OCI-LY3 (cell line): ENCODE data around the gene CFAP221.

Experiments used
- H2AFZ ChIP-seq: fragments of 200-600, 300-600 bp; shearing (Covaris generic); 2 replicates; pipeline ENCODE4 v1.6.0; 2014; ENCODE audit warnings: antibody characterized with exemption, low read depth, low read length
- H3K27ac ChIP-seq: fragments of 200-600, 300-600 bp; sonication (generic); 2 replicates; pipeline ENCODE4 v1.5.1; 2014; ENCODE audit warnings: mild to moderate bottlenecking, low read length, moderate library complexity, mixed read lengths
- H3K27me3 ChIP-seq: fragments of 200-600, 300-600 bp; sonication (generic); 2 replicates; pipeline ENCODE4 v1.6.1; 2014; ENCODE audit warnings: low read depth, low read length, mixed read lengths
- H3K36me3 ChIP-seq: fragments of 200-600, 300-600 bp; sonication (generic); replicated peaks from 2 replicates; pipeline ENCODE3; 2014; ENCODE audit warnings: low read depth, low read length, mixed read lengths
- H3K4me1 ChIP-seq: fragments of 300-600, 200-600 bp; sonication (generic); 2 replicates; pipeline ENCODE4 v1.6.1; 2014; ENCODE audit warnings: low read length, mixed read lengths
- H3K4me2 ChIP-seq: fragments of 200-600, 300-600 bp; sonication (generic); 2 replicates; pipeline ENCODE4 v1.6.1; 2014; ENCODE audit warnings: low read length, mixed read lengths
- H3K4me3 ChIP-seq: fragments of 300-600, 200-600 bp; sonication (generic); 2 replicates; pipeline ENCODE4 v1.5.1; 2014; ENCODE audit warnings: antibody characterized with exemption, mild to moderate bottlenecking, low read length, moderate library complexity
- H3K79me2 ChIP-seq: fragments of 300-600, 200-600 bp; shearing (Covaris generic); 2 replicates; pipeline ENCODE4 v1.6.1; 2014; ENCODE audit warnings: mild to moderate bottlenecking, low read length, mixed read lengths
- H3K9ac ChIP-seq: fragments of 300-600, 200-600 bp; shearing (Covaris generic); 2 replicates; pipeline ENCODE4 v1.6.0; 2014; ENCODE audit warnings: mild to moderate bottlenecking, low read length, moderate library complexity
- H3K9me3 ChIP-seq: fragments of 200-600, 300-600 bp; shearing (Covaris generic); 2 replicates; pipeline ENCODE4 v1.6.1; 2014; ENCODE audit warnings: low read length, mixed read lengths; ENCODE audit not compliant: insufficient read depth
- H4K20me1 ChIP-seq: fragments of 200-600, 300-600 bp; sonication (generic); 2 replicates; pipeline ENCODE4 v1.6.1; 2016; ENCODE audit warnings: low read length, mixed read lengths; ENCODE audit not compliant: insufficient read depth
- CTCF ChIP-seq: fragments of 200-600, 300-600 bp; sonication (generic); IDR thresholded peaks from 2 replicates; pipeline ENCODE4 v1.5.1; 2014; ENCODE audit warnings: antibody characterized with exemption, low read length, low read depth
- EZH2phosphoT487 ChIP-seq: fragments of 200-600 bp; shearing (Covaris generic); IDR thresholded peaks from 2 replicates; pipeline ENCODE4 v1.6.1; 2018; ENCODE audit warnings: antibody characterized with exemption, mixed run types, low read depth

Gene CFAP221

GRCh38 chr2:119650206-119650605 is 106.0 kb downstream of the CFAP221 start:
- H3K79me2 ChIP-seq: no peaks in the 10 kb centered on the region
- H3K9me3 ChIP-seq: peaks cover 21% of the 10 kb centered on the region
- peaks cover 25% of the 10 kb centered on the region for H3K4me1 ChIP-seq
- H3K27me3 ChIP-seq: peaks cover 2% of the 10 kb centered on the region; the same call in 1 of the 2 replicates
- H4K20me1 ChIP-seq: no peaks in the 10 kb centered on the region
- H3K4me2 ChIP-seq: no peak overlapping the region
- no peak overlapping the region for H3K27ac ChIP-seq
- H2AFZ ChIP-seq: no peak overlapping the region
- no peak overlapping the region for H3K4me3 ChIP-seq
- peaks cover 21% of the 10 kb centered on the region for H3K36me3 ChIP-seq
- TF ChIP-seq CTCF (no peak), EZH2phosphoT487 (no peak)
- no peak overlapping the region for H3K9ac ChIP-seq

GRCh38 chr2:119650846-119651370 is 106.7 kb downstream of the CFAP221 start:
- no peak overlapping the region for H2AFZ ChIP-seq
- H3K4me3 ChIP-seq: no peak overlapping the region

GRCh38 chr2:119657466-119658145 is 113.4 kb downstream of the CFAP221 start:
- no peak overlapping the region for H3K4me3 ChIP-seq
- no peak overlapping the region for H2AFZ ChIP-seq
- no peak overlapping the region for H3K9ac ChIP-seq
- no peaks in the 10 kb centered on the region for H3K9me3 ChIP-seq
- peaks cover 3% of the 10 kb centered on the region; the same call in 1 of the 2 replicates for H3K4me1 ChIP-seq
- no peak overlapping the region for H3K4me2 ChIP-seq
- no peaks in the 10 kb centered on the region for H3K79me2 ChIP-seq
- H4K20me1 ChIP-seq: no peaks in the 10 kb centered on the region
- H3K27ac ChIP-seq: no peak overlapping the region
- no peaks in the 10 kb centered on the region for H3K36me3 ChIP-seq
- H3K27me3 ChIP-seq: 0 out of 2 replicates have a peak, but pooled peaks cover 2% of the 10 kb centered on the region
- no peak for TF ChIP-seq EZH2phosphoT487
- TF ChIP-seq CTCF: no peak

More at GRCh38 chr2:119650846-119651370, 106.7 kb downstream of the CFAP221 start:
- H3K9me3 ChIP-seq: peaks cover 21% of the 10 kb centered on the region
- peaks cover 21% of the 10 kb centered on the region for H3K36me3 ChIP-seq
- no peak overlapping the region for H3K9ac ChIP-seq
- H4K20me1 ChIP-seq: no peaks in the 10 kb centered on the region
- no peaks in the 10 kb centered on the region for H3K79me2 ChIP-seq
- TF ChIP-seq CTCF (no peak), EZH2phosphoT487 (no peak)
- H3K4me2 ChIP-seq: no peak overlapping the region
- peaks cover 23% of the 10 kb centered on the region for H3K4me1 ChIP-seq
- peaks cover 2% of the 10 kb centered on the region; the same call in 1 of the 2 replicates for H3K27me3 ChIP-seq
- H3K27ac ChIP-seq: no peak overlapping the region

DNA sequence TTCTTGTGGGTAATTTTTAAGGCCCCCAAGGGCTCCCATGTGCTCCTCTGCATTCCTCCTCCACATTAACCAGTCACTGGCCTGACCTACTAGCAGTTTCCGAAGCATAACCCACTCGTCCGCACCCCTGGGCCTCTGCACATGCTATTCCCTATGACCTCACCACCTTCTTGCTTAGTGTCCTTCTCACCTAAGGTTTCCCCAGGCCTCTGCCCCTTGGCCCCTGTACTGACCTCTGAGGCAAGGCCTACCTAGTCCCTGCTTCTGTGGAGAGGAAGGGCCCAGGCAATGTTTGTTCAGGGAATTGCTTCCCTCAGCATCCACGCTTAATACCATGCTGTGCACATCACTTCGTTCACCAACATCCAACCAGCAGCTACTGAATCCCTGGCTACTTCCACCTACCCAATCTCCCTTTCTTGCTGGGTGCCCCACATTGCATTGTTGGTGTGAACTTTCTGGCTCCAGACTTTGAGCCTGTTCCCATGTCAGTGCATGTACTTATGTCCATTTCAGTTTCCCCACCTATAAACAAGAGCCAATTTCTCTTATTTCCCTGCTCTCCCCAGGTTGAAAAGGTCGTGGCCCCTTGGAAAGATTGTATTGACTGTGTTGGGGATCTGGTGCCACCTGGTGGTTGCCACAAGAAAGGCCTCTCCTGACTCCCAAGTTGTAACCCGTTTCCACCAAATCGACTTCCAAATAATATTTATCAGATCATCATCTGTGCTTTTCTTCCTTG is 115.5 kb downstream of the CFAP221 start:
- TF ChIP-seq CTCF (peak; percentile 94), EZH2phosphoT487 (no peak)
- Histone ChIP-seq H3K4me1 (peaks cover 7% of the 10 kb centered on the region; the same call in 1 of the 2 replicates), H3K27ac (no peak overlapping the region), H3K27me3 (0 out of 2 replicates have a peak, but pooled peaks cover under 1% of the 10 kb centered on the region), H4K20me1 (no peaks in the 10 kb centered on the region), H3K36me3 (no peaks in the 10 kb centered on the region), H2AFZ (0 out of 2 replicates have a peak overlapping the region, but pooled peaks have one; percentile 14), H3K9me3 (no peaks in the 10 kb centered on the region), H3K79me2 (no peaks in the 10 kb centered on the region), H3K9ac (no peak overlapping the region), H3K4me3 (no peak overlapping the region), H3K4me2 (no peak overlapping the region)
